Stimulated activated CD4-positive, alpha-beta T cell treated with anti-CD3 and anti-CD28 coated beads, TNF-alpha, amount 100 ng/mL, for 24 hours (primary cell): ENCODE results near the gene AXL.
"Not testable (repeated sequence)": the region's sequence is repeated elsewhere in the genome, so short reads cannot be mapped to it uniquely, and the experiment has no call there.

Experiments used
- DNase-seq, 3 experiments: peaks; one replicate each; pipeline ENCODE4 v3.0.0-alpha.2; 2020; ENCODE audit warnings: low read depth in 3 of 3

AXL gene

DNA sequence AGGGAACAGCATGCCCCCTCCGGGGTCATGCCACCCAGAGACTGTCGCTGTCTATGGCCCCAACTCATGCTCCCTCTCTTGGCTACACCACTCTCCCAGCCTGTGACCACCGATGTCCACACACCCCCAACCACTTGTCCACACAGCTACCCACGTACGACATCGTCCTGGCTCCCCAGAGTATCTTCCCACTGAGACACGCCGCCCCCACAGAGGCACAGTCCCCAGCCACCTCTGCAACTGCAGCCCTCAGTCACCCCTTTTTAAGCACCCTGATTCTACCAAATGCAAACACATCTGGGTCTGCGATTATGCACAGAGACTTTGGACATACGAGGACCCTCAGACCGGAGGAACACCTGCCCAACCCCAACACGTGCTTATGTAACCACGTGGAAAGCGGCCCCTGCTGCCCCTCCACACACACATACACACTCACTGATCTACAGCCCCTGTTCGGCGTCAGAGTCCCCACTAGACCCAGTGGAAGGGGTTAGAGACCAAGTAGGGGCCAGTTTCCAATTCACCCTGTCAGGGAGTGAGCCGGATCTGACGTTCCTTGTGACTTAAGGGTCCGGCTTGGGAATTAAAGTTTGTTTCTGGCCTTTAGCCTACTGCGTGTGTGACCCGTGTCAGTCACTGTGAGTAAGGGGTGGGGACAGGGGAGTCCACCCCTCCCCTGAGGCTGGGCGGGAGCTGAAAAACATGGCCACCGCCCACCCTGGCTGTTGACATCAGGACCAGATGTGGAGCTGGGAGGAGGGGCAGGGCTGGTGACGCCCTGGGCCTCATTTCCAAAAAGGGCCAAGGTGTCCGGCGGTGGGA, 11.9 kb upstream of the AXL start:
- DNase-seq, result no peak

DNA sequence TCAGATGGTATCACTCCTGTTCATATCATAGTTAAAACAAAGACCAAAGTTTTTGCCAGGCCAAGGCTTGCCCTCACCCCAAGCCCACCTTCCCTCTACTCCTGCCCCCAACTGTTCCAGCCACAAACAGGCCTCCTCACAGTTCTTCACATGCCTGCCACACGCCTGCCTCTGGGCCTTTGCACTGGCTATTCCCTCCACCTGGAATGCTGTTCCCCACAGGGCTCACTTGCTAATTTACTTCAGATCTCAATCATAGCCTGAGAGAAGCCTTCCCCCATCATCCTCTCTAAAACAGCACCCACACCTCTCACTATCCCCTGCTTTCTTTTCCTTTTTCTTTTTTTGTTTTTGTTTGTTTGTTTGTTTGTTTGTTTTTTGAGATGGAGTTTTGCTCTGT, 4.9 kb upstream of the AXL start:
- DNase-seq, result no peak

DNA sequence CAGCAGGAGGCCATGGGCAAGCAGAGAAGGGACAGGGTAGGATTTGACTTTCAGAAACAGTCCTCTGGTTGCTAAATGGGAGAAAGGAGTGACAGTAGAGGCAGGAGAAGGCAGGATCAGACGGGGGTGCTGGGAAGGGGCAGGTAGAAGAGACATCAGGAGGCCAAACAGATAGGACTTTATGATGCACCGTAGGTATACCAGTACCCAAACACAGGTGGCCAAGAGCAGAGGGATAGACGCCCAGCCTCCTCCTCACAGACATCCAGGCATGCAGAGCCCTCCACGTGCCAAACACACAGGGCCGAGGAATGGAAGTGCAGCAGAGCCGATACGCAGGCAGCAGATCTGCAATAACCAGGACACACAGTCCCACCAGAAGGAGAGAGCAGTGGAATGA, 1.3 kb upstream of the AXL start:
- DNase-seq, result no peak

DNA sequence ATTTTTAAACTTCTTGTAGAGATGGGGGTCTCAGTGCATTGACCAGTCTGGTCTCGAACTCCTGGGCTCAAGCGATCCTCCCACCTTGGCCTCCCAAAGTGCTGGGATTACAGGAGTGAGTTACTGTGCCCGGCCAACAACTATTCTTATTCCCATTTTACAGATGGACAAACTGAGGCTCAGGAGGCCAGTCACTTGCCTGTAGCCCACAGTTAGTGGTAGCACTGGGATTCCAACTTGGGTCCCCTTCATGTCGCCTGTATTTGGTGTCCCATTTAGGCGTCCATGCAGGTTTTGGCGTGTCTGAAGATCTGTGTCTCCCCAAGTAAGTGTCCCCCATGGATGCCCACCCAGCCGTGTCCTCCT, 791 bp upstream of the AXL start:
- no peak for DNase-seq

DNA sequence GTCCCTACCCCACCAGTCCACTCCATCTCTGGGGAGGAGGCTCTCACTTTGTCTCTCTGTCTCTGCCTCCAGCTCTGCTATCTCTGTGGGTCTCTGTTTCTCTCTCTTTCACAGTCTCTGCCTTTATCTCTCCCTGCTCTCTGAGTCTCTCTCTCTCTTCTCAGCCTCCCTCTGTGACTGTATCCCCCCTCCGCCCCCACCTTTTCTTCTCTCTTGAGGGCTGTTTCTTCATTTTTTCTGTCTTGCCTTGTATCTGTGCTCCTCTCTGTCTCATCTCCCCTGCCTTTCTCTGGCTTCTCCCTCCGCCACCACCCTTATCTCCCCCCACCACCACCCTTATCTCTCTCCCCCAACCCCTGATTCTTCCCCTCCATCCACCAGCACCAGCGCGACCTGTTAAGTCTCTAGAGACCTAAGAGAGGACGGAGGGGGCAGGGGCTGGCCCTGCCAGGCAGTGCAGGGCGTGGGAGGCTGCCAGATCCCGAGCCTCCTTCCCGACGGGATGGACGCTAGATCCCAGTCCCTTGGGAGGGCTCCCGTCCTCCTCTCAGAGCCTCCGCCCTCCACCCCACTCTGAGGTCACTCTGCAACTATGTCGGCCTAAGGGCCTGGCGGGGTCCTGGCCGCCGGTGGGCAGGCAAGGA, 1.0 kb downstream of the AXL start:
- DNase-seq, result no peak

DNA sequence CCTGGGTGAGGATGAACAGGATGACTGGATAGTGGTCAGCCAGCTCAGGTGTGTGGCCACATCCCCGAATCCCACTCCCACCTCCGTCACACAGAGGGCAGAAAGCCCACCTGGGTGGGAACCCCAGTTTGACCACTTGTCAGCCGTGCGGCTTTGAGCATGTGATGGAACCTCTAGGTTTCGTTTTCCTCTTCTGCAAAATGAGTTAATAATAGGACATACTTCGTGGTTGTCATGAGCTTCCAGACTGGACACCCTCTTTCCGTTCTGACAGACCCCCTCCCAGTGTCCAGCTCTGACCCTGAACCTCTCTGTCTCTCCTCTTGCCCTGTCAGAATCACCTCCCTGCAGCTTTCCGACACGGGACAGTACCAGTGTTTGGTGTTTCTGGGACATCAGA, 1.8 kb downstream of the AXL start:
- no peak for DNase-seq

DNA sequence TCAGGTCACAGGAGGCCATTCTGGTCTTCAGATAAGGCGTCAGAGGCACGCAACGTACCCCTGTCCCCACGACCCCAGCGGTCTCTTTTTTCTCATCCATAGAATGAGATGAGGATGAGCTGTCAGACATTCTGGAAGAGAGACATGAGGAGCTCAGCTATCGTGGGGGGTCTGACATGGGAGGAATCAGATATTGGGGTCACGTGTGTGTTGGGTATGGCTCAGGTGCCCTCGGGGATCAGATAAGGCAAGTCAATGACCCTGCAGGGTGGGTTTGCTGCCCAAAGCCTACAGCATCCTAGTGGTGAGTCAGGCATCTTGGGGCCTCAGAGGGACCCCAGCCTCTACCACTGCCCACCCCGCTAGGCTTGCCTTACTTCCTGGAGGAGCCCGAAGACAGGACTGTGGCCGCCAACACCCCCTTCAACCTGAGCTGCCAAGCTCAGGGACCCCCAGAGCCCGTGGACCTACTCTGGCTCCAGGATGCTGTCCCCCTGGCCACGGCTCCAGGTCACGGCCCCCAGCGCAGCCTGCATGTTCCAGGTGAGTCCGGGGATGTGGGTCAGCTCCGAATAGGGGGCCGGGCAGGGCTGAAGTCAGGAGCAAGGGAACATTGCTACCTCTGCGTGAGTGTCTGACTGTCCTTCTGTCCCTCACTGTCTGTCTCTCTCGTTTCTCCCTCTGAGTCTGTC, 2.6 kb downstream of the AXL start:
- DNase-seq, result no peak

DNA sequence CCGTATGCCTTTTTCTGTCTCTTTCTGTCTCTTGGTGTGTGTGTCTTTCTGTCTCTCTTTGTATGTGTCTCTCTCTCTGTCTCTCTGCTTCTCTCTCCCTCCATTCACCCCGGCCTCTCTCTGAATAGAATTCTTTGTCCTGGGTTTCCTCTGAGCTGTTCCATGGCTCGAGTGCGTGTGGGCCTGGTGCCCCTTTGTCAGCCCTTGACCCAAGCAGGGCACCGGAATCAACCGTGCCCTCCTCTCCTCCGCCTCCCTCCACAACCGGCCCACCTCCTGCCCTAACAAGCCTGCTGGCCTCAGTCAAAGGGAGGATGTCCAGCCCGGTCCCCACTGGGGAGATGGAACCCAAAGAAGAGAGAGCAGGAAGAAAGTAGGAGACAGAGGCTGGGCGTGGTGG, 3.2 kb downstream of the AXL start:
- no peak for DNase-seq

DNA sequence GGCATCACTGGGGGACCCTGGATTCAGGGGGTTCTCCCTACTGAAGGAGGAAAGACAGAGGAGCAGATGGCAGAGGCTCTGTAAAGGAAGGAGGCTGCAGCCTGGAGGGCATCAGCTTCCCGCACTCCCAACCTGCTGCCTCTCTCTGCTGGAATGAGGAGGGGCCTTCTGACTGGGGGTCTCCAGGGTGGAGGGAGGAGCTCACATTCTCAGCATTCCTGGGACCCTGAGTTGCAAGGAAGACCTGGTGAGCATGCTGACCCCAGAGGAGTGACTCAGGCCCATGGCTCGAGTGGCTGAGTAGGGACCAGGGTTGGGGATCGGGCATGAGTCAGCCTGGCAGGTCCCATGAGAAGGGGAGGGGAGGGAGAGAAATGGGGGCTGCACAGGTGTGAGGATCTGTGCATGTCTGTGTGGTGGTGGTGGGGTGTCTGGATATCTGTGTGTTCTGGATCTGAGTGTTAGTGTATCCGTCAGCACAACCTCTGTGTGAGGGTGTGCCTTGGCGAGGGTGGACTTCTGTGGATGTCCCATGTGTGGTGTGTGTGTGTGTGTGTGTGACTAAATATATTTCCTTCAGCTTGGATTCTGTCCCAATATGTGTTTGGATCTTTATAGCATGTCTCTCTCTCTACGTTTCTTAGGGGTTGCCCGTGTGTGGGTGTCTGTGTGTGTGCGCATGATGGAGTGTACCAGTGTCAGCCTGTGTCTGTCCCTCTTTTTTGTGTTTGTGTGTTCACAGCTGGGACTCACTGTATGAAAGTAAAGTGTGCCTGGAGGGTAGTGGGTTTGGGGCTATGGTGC, 4.6 kb downstream of the AXL start:
- DNase-seq, result no peak

DNA sequence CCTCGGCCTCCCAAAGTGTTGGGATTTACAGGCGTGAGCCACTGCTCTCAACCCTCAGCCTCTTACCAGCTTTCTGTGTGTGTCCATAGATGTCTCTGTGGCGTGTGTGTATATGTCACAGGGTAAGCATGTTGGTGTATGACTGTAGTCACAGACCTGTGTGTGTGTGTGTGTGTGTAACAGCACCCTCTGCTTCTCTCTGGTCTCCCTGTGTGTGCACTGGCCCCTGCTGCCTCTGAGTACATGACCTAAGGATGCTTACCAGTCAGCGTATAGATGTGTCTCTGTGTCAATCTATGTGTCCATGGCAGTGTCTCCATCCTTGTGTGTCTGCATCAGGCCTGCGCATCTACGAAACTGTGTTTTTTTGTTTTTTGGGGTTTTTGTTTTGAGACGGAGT, 5.6 kb downstream of the AXL start:
- DNase-seq, result no peak

DNA sequence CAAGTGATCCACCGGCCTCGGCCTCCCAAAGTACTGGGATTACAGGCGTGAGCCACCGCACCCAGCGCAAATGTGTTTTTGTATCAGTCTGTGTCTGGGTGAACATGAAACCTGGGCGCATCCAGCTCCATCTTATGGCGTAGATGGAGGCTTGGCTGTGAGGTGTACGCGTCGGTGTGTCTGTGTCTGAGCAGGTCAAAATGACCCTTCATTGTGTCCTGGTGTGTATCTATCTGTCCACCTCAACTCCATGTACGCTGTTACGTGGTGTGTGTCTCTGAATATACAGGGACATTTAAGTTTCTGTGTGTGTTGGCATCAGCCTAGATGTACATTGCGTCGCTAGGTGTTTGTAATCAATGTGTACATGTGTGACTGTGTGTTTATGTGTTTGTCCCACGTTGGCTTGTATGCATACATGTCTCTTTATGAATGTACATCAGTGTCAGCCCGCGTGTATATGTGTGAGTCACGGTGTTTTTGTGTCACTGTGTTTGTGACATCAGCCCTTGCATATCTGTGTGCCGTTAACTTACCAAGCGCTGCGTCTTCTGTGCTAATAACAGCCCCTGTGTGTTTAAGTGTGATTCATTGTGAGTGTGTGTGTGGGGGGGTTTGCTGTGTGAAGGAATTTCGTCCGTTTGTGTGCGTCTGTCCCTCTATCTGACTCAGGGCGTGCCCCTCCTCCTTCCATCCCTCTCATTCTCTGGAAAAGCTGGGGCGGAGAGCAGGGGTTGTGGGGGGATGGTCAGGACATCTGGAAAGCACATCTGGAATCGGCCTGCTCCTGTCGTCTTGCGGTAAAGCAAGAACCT, 6.4 kb downstream of the AXL start:
- DNase-seq, result peak in 2 of 3 experiments; percentile 38 to 48

DNA sequence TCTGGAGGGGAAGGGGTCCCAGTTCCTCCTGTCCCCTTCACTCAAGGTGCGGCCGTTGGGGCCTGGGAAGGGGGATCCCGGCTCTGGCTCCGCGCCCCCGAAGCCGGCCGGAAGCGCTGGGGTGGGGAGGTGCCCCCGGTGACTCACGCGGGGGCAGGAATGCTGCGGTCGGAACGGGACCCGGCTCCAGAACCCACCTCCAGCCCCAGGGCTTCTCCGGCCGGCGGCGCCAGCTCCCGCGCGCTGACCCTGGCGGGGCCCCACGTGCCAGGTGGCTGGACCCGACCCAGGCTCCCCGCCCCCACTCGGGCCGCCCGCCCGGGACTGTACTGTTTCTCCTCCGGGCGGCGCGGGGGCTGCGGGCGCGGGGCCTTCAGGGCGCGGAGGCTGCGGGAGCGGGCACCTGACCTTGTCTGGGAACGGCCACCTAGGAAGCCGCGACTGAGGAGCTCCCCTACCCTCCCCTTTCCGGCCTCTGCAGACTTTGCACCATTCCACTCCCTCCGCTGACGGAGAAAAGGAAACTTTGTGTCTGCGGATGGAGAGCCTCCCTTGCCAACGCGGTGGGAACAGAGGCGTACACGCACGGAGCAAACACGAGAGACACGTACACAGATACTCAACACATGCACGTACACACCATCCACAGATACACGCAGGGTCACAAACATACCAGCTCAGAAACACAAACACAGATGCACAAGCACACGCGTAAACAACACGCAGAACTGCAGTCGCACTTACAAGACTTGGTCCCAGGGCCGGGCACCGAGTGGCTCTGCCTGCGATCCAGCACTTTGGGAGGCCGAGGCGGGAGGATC, 7.2 kb downstream of the AXL start:
- DNase-seq, result peak in 1 of 3 experiments; percentile 45

DNA sequence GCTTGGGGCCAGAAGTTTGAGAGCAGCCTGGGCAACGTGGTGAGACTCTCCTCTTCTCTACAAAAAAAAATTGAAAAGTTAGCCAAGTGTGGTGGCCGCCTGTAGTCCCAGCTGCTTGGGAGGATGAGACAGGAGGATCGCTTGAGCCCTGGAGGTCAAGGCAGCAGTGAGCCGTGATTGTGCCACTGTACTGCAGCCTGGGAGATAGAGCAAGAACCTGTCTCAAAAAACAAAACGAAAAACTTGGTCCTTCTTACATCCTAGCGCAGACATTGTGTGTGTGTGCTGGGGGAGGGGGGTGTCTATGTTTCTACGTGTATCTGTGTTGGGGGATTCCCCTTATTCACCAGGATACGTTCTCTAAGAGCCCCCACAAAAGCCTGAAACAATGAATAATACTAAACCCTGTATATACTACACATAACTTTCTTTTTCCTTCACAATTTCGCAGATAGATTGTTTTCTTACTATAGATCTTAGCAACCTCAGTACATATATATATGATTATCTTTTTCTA, 7.9 kb downstream of the AXL start:
- no peak for DNase-seq

DNA sequence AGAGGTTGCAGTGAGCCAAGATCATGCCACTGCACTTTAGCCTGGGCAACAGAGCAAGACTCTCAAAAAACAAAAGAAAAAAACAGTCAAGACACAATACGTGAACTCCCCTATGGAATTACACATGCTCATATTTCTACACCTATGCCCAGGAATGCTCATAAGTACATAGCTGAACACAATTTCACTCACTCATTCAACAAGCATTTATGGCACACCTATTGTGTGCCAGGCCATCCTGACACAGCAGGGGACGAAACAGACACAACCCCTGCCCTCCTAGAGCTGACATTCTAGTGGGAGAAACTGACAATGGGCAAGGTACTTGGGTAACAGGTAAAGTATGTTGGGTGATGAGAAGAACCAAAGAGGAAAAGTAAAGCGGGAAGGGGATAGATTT, 9.5 kb downstream of the AXL start:
- no peak for DNase-seq

DNA sequence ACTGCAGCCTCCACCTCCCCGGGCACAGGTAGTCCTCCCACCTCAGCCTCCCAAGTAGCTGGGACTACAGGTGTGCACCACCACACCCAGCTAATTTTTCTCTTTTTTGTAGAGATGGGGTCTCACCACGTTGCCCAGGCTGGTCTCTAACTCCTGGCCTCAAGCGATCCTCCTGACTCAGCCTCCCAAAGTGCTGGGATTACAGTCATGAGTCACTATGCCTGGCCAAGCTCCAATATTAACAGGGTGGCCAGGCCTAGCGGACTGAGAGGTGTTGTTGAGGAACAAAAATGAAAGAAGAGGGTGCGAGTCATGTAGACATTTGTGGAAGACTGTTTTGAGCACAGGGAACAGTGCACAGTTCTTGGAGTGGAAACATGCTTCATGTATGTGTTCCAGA, 10.3 kb downstream of the AXL start:
- not testable (repeated sequence) for DNase-seq

DNA sequence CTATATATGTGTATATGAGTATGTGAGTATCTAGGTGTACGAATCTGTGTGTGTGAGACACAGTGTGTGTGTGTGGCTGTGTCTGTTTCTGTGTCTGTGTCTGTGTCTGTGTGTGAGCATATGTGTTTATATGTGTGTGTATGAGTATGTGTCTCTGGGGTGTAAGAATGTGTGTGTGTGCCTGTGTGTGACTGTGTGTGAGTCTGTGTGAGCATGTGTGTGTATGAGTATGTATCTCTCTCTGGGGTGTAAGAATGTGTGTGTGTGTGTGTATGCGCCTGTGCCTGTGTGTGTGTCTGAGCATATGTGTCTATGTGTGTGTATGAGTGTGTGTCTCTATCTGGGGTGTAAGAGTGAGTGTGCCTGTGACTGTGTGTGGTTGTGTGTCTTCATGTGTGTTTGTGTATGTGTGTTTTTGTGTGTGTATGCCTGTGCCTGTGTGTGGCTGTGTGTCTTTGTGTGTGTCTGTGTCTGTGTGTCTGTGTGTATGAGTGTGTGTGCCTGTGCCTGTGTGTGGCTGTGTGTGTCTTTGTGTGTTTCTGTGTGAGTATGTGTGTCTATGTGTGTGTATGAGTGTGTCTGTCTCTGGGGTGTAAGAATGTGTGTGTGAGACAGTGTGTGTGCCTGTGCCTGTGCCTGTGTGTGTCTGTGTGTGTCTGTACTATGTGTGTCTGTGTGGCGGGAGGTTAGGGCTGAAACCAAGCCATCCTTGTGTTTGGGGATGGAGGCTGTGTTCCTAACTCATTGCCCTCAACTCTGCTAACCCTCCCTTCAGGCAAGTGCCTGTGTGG, 11.2 kb downstream of the AXL start:
- no peak for DNase-seq

DNA sequence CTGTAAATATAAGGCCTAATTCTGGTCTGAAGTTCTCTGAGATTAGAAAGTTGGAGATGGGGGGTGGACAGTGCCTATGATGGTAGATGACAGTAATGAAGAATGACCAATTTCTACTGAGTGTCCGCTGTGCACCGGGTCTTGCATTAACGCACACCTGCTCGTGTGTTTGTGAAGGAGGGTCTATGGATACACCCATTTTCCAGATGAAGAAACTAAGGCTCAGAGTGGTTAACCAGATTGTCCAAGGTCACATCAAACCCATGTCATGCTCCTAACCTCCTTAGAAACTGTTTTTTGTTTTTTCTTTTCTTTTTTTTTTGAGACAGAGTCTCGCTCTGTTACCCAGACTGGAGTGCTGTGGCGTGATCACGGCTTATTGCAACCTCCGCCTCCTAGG, 13.7 kb downstream of the AXL start:
- DNase-seq, result no peak

DNA sequence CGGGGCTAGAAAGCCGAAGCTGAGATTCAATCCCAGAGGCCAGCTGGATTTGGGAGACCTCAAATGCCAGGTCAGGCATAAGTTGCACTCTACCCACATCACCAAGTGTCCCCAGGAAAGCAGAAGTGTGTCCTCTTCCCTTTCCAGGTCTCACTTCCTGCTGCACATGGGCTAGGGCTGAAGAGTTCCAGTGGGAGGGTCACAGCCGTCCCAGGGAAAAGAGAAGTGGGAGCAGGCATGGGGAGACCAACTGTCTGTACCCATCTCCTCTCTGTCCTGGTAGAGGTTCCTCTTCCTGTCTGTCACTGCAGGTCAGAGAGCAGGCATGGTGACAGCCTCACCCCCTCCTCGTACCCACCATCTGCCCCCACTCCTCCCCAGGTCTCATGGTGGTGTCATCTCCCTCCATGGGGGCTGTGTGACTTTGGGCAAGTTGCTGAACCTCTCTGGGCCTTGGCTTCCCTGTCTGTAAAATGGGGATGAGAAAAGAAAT, 14.8 kb downstream of the AXL start:
- no peak for DNase-seq

DNA sequence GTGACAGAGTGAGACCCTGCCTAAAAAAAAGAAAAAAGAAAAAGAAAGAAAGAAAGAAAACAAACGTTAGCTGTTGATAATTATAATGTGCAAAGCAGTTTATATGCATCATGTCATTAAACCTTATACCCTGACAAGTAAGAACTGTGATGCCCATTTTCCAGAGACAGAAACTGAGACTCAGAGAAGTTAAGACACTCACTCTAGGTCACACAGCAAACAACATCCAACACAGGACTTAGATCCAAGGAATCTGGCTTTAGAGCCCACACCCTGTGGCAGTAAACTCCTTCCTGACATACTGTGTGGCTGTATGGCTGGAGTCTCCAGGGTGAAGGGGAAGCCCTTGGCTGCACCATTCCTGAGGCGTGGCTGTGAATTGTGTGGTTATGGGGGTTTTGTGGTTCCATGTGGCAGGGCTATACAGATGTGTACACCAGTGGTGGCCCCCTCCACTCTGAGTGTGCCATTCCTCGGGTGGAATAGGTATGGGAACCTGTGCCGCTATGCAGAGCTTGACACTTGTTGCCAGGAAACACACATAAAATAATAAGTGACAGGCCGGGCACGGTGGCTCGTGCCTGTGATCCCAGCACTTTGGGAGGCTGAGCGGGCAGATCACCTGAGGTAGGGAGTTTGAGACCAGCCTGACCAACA, 15.6 kb downstream of the AXL start:
- no peak for DNase-seq
